ENCODE data around the gene FHOD1.

- TF ChIP-seq CTCF (conservative IDR thresholded peaks at IDR 0.05): no peak
- TF ChIP-seq EZH2 (IDR thresholded peaks at IDR 0.05; ENCODE audit: low read depth): no peak
These were observed 62.8 kb downstream of the FHOD1 start for GRCh38 chr16:67184453-67184994.

All from PC-9 (cell line).